HFF-Myc (cell line): ENCODE measurements around the gene DOCK11.

Source experiments
- DNase-seq: peaks from one replicate; pipeline ENCODE4 v3.0.0-alpha.2; 2011; ENCODE audit warnings: low read depth; ENCODE audit errors: extremely low read depth
- H3K4me3 ChIP-seq: replicated peaks from 2 replicates; pipeline ENCODE4 v1.5.1; 2011; ENCODE audit warnings: low read depth, mild to moderate bottlenecking, control low read depth, low read length
- CTCF ChIP-seq: IDR thresholded peaks from 2 replicates; pipeline ENCODE4 v1.5.1; 2012; ENCODE audit warnings: mild to moderate bottlenecking, low read depth, low read length, control low read depth; ENCODE audit errors: missing control alignments

DOCK11 gene

GRCh38 chrX:118553042-118553710 is 57.6 kb downstream of the DOCK11 start:
- TF ChIP-seq CTCF: no peak
- DNase-seq: no peak
- H3K4me3 ChIP-seq: no peak overlapping the region

- DNase-seq: no peak
- TF ChIP-seq CTCF: no peak
- H3K4me3 ChIP-seq: no peak overlapping the region
Measured at GRCh38 chrX:118554511-118554910, 58.9 kb downstream of the DOCK11 start.

GRCh38 chrX:118558926-118559325 is 63.3 kb downstream of the DOCK11 start:
- no peak for TF ChIP-seq CTCF
- no peak overlapping the region for H3K4me3 ChIP-seq
- DNase-seq: no peak

DNA sequence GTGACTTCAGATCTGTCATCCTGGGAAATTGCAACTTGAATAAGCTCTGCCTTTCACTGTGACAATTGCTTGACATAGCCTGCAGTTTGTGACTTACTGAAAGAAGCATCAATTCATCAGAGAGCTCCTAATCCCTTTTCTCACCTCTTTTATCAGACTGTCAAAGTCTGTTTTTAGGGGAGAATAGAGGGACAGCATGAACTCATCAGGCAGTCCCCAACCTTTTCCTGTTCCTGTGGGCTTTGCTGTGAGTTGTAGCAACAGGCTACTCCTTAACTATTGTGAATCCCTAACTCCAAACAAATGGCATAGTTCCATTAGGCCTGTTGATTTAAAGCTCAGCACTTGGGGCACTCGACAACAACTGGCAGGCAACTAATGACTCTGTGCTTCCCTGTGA is 64.9 kb downstream of the DOCK11 start:
- TF ChIP-seq CTCF: no peak
- no peak overlapping the region for H3K4me3 ChIP-seq

GRCh38 chrX:118562582-118563164 is 67.1 kb downstream of the DOCK11 start:
- no peak overlapping the region for H3K4me3 ChIP-seq

More for the DNA sequence above, 64.9 kb downstream of the DOCK11 start:
- no peak for DNase-seq

GRCh38 chrX:118564498-118564897 is 68.9 kb downstream of the DOCK11 start:
- no peak for TF ChIP-seq CTCF
- DNase-seq: no peak
- H3K4me3 ChIP-seq: no peak overlapping the region

More at GRCh38 chrX:118562582-118563164, 67.1 kb downstream of the DOCK11 start:
- TF ChIP-seq CTCF: no peak
- DNase-seq: no peak
